Stimulated activated memory B cell treated with anti-CD40 and anti-IgM and Interleukin-4, amounts not matched to agents 10 μg/mL and 1 μg/mL and 100 μg/mL, for 72 hours (primary cell): ENCODE data around the gene TM4SF18.
"Not testable (repeated sequence)": the region's sequence is repeated elsewhere in the genome, so short reads cannot be mapped to it uniquely, and the experiment has no call there.

Experiments used
- ATAC-seq: fragments of 150-1000 bp; cut with Tn5 transposase; 2 replicates; pipeline ENCODE4 v1.10.0; 2021
- H3K27ac Mint-ChIP-seq: one replicate; pipeline ENCODE4 v1.8.0; 2022; ENCODE audit warnings: mild to moderate bottlenecking, mixed read lengths
- H3K27me3 Mint-ChIP-seq: one replicate; pipeline ENCODE4 v1.8.0; 2022; ENCODE audit warnings: mixed read lengths
- H3K36me3 Mint-ChIP-seq: one replicate; pipeline ENCODE4 v1.8.0; 2022; ENCODE audit warnings: mixed read lengths
- H3K4me1 Mint-ChIP-seq: one replicate; pipeline ENCODE4 v1.8.0; 2022; ENCODE audit warnings: mixed read lengths
- H3K4me3 Mint-ChIP-seq: one replicate; pipeline ENCODE4 v1.8.0; 2022; ENCODE audit warnings: mild to moderate bottlenecking, moderate library complexity, mixed read lengths
- H3K9me3 Mint-ChIP-seq: one replicate; pipeline ENCODE4 v1.8.0; 2022; ENCODE audit warnings: mixed read lengths

Gene TM4SF18

GRCh38 chr3:149333176-149333859, at the start of gene TM4SF18:
TSS of gene TM4SF18 (minus strand) at chr3:149333636. CDS start at chr3:149333382, 254 bp downstream.
- H3K27ac Mint-ChIP-seq, result no peak within 1 kb of the TSS
- no peaks in the 10 kb centered on the region for H3K27me3 Mint-ChIP-seq
- H3K9me3 Mint-ChIP-seq, result no peaks in the 10 kb centered on the region
- H3K4me3 Mint-ChIP-seq, result no peak within 1 kb of the TSS
- ATAC-seq, result no peak
- no peaks in the 10 kb centered on the region for H3K4me1 Mint-ChIP-seq
- H3K36me3 Mint-ChIP-seq, result no peaks in the 10 kb centered on the region

- Mint-ChIP-seq H3K36me3 (no peaks in the 10 kb centered on the region), H3K27me3 (peaks cover 14% of the 10 kb centered on the region), H3K4me1 (no peaks in the 10 kb centered on the region), H3K27ac (no peak overlapping the region), H3K9me3 (no peaks in the 10 kb centered on the region), H3K4me3 (no peak overlapping the region)
- no peak for ATAC-seq
These were observed 49.1 kb upstream of the TM4SF18 start for GRCh38 chr3:149382518-149382917.

- no peaks in the 10 kb centered on the region for H3K36me3 Mint-ChIP-seq
- no peak for ATAC-seq
- no peaks in the 10 kb centered on the region for H3K9me3 Mint-ChIP-seq
- H3K27ac Mint-ChIP-seq, result no peak overlapping the region
- no peak overlapping the region for H3K4me3 Mint-ChIP-seq
- H3K4me1 Mint-ChIP-seq, result no peaks in the 10 kb centered on the region
- H3K27me3 Mint-ChIP-seq, result peaks cover 18% of the 10 kb centered on the region
These were observed 48.6 kb upstream of the TM4SF18 start for GRCh38 chr3:149382101-149382467.

GRCh38 chr3:149381173-149382100, 48.0 kb upstream of the TM4SF18 start:
- Mint-ChIP-seq H3K27ac (no peak overlapping the region), H3K4me3 (no peak overlapping the region), H3K9me3 (no peaks in the 10 kb centered on the region), H3K4me1 (no peaks in the 10 kb centered on the region), H3K36me3 (no peaks in the 10 kb centered on the region), H3K27me3 (peaks cover 24% of the 10 kb centered on the region)
- ATAC-seq, result no peak

GRCh38 chr3:149380220-149380619, 46.8 kb upstream of the TM4SF18 start:
- not testable (repeated sequence) for H3K36me3 Mint-ChIP-seq, H3K4me1 Mint-ChIP-seq, H3K27ac Mint-ChIP-seq, H3K9me3 Mint-ChIP-seq, ATAC-seq, H3K4me3 Mint-ChIP-seq
- peaks cover 26% of the 10 kb centered on the region for H3K27me3 Mint-ChIP-seq

- no peak overlapping the region for H3K4me3 Mint-ChIP-seq
- H3K27me3 Mint-ChIP-seq, result peaks cover 33% of the 10 kb centered on the region
- H3K27ac Mint-ChIP-seq, result no peak overlapping the region
- no peaks in the 10 kb centered on the region for H3K36me3 Mint-ChIP-seq
- no peaks in the 10 kb centered on the region for H3K4me1 Mint-ChIP-seq
- ATAC-seq, result peak; percentile 44
- H3K9me3 Mint-ChIP-seq, result no peaks in the 10 kb centered on the region
These were observed 45.3 kb upstream of the TM4SF18 start for GRCh38 chr3:149378478-149379309.

GRCh38 chr3:149377408-149378364, 44.2 kb upstream of the TM4SF18 start, which contains the start of gene TM4SF1:
TSS of gene TM4SF1 (minus strand) at chr3:149377649. CDS start at chr3:149377547, 102 bp downstream.
- Mint-ChIP-seq H3K36me3 (no peaks in the 10 kb centered on the region), H3K9me3 (no peaks in the 10 kb centered on the region), H3K27ac (no peak within 1 kb of the TSS), H3K27me3 (peaks cover 33% of the 10 kb centered on the region), H3K4me3 (no peak within 1 kb of the TSS), H3K4me1 (no peaks in the 10 kb centered on the region)
- ATAC-seq, result no peak

- Mint-ChIP-seq H3K4me3 (no peak overlapping the region), H3K27me3 (peaks cover 33% of the 10 kb centered on the region), H3K36me3 (no peaks in the 10 kb centered on the region), H3K9me3 (no peaks in the 10 kb centered on the region), H3K4me1 (no peaks in the 10 kb centered on the region), H3K27ac (no peak overlapping the region)
- no peak for ATAC-seq
These were observed 43.4 kb upstream of the TM4SF18 start for GRCh38 chr3:149376718-149377407.

- Mint-ChIP-seq H3K27me3 (peaks cover 43% of the 10 kb centered on the region), H3K4me3 (no peak overlapping the region), H3K9me3 (no peaks in the 10 kb centered on the region), H3K36me3 (no peaks in the 10 kb centered on the region), H3K27ac (no peak overlapping the region), H3K4me1 (no peaks in the 10 kb centered on the region)
- no peak for ATAC-seq
These were observed 42.2 kb upstream of the TM4SF18 start for GRCh38 chr3:149375501-149376196.

GRCh38 chr3:149374793-149375500, 41.5 kb upstream of the TM4SF18 start:
- ATAC-seq, result no peak
- Mint-ChIP-seq H3K9me3 (no peaks in the 10 kb centered on the region), H3K4me1 (no peaks in the 10 kb centered on the region), H3K27ac (no peak overlapping the region), H3K4me3 (no peak overlapping the region), H3K27me3 (peaks cover 45% of the 10 kb centered on the region), H3K36me3 (no peaks in the 10 kb centered on the region)

- Mint-ChIP-seq H3K4me1 (no peaks in the 10 kb centered on the region), H3K36me3 (no peaks in the 10 kb centered on the region), H3K27ac (no peak overlapping the region), H3K9me3 (no peaks in the 10 kb centered on the region), H3K4me3 (no peak overlapping the region), H3K27me3 (peaks cover 45% of the 10 kb centered on the region)
- no peak for ATAC-seq
These were observed 41.0 kb upstream of the TM4SF18 start for GRCh38 chr3:149374391-149374790.

- no peaks in the 10 kb centered on the region for H3K9me3 Mint-ChIP-seq
- H3K27ac Mint-ChIP-seq, result no peak overlapping the region
- peaks cover 41% of the 10 kb centered on the region for H3K27me3 Mint-ChIP-seq
- H3K4me3 Mint-ChIP-seq, result no peak overlapping the region
- H3K36me3 Mint-ChIP-seq, result no peaks in the 10 kb centered on the region
- H3K4me1 Mint-ChIP-seq, result no peaks in the 10 kb centered on the region
- no peak for ATAC-seq
These were observed 40.0 kb upstream of the TM4SF18 start for GRCh38 chr3:149373235-149374125.
